ENCODE measurements around the gene BEST4. TPM values are rescaled to one million over a fixed set of nuclear protein-coding genes. Genes with fewer than 3 reads are reported as not detected.

BEST4 gene
- total and polyA plus RNA-seq, 2 of the 13 experiments (the other 11 are each of a cell fraction or from before 2014, with no cell fraction given): 0.77 to 1.4 TPM

DNA sequence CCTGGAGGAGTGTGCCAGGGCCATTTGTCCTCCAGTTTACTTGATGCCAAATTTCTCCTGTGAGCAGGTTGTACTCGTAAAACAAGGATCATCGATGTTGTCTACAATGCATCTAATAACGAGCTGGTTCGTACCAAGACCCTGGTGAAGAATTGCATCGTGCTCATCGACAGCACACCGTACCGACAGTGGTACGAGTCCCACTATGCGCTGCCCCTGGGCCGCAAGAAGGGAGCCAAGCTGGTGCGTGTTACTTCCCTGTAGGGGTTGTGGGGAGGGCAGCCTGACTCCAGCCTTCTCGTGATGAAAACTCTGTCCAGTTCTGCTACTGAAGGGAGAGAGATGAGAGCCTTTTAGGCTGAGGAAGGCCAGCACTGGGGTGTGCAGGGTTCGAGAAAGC, 10.4 kb downstream of the BEST4 start:
- Histone ChIP-seq H3K27ac (ENCODE audit: extremely low read length, insufficient read depth, low read length) (peak overlapping the region; percentile 81), H3K36me3 (replicated peaks in 1 of 2; ENCODE audit: control insufficient read depth in 1 of 2, insufficient read depth in 2 of 2, low read length in 2 of 2) (peaks cover 12 to 24% of the 10 kb centered on the region in 2 experiments), H3K9me3 (ENCODE audit: low read length) (no peaks in the 10 kb centered on the region), H4K20me1 (ENCODE audit: insufficient read depth, low read length) (peaks cover 36% of the 10 kb centered on the region), H3K79me2 (ENCODE audit: insufficient read depth, low read length) (peaks cover 35% of the 10 kb centered on the region), H3K4me2 (ENCODE audit: low read depth, low read length) (peak overlapping the region; percentile 95), H3K9ac (ENCODE audit: insufficient read depth, low read depth, low read length) (peak overlapping the region; percentile 91), H3K27me3 (ENCODE audit: control insufficient read depth in 1 of 2, insufficient read depth in 2 of 2, low read length in 2 of 2) (no peaks in the 10 kb centered on the region; a peak in 1 of 5 replicates), H2AFZ (ENCODE audit: low read length) (no peak overlapping the region), H3K4me1 (ENCODE audit: insufficient read depth, low read length) (peaks cover 30% of the 10 kb centered on the region), H3K4me3 (replicated peaks in 1 of 3; ENCODE audit: insufficient read depth in 1 of 3, low read depth in 2 of 3, low read length in 3 of 3) (peak overlapping the region; percentile 84 to 97 (median 96); a peak in 4 of 6 replicates)
- in situ Hi-C loops (cut with HindIII; ENCODE audit: extremely low pct_ligation_motif_present, low pct_unique_long_range_greater_than_20kb): no loop called here
- 93% methylated on average over 13 of the region's 14 CpGs for WGBS (ENCODE audit: low lambda C conversion rate)
- BruUV-seq (replicated peaks): no TSS peak
- TF ChIP-seq ZNF101 (CRISPR knock-in tag; IDR thresholded peaks at IDR 0.05; ENCODE audit: borderline replicate concordance, low read depth): no peak
- TF ChIP-seq, protein P1, sequence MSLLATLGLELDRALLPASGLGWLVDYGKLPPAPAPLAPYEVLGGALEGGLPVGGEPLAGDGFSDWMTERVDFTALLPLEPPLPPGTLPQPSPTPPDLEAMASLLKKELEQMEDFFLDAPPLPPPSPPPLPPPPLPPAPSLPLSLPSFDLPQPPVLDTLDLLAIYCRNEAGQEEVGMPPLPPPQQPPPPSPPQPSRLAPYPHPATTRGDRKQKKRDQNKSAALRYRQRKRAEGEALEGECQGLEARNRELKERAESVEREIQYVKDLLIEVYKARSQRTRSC (CRISPR knock-in tag; IDR thresholded peaks at IDR 0.05; ENCODE audit: low read depth): no peak
- TF ChIP-seq CENPT (CRISPR knock-in tag; IDR thresholded peaks at IDR 0.05; ENCODE audit: low read depth): no peak
- TF ChIP-seq, protein P2, sequence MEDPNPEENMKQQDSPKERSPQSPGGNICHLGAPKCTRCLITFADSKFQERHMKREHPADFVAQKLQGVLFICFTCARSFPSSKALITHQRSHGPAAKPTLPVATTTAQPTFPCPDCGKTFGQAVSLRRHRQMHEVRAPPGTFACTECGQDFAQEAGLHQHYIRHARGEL (CRISPR knock-in tag; IDR thresholded peaks at IDR 0.05): no peak
- TF ChIP-seq, protein P3, sequence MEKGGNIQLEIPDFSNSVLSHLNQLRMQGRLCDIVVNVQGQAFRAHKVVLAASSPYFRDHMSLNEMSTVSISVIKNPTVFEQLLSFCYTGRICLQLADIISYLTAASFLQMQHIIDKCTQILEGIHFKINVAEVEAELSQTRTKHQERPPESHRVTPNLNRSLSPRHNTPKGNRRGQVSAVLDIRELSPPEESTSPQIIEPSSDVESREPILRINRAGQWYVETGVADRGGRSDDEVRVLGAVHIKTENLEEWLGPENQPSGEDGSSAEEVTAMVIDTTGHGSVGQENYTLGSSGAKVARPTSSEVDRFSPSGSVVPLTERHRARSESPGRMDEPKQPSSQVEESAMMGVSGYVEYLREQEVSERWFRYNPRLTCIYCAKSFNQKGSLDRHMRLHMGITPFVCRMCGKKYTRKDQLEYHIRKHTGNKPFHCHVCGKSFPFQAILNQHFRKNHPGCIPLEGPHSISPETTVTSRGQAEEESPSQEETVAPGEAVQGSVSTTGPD (CRISPR knock-in tag; IDR thresholded peaks at IDR 0.05): no peak
- TF ChIP-seq PRPF4 (IDR thresholded peaks at IDR 0.05; ENCODE audit: low read depth, low read length, poor library complexity, severe bottlenecking): peak; percentile 30
- TF ChIP-seq ZIK1 (CRISPR knock-in tag; IDR thresholded peaks at IDR 0.05; ENCODE audit: borderline replicate concordance, low read depth): no peak
- TF ChIP-seq KDM3A (CRISPR knock-in tag; IDR thresholded peaks at IDR 0.05; ENCODE audit: low read depth): no peak
- 0 out of 2 replicates have a peak, but pooled peaks have one; percentile 15 for TF ChIP-seq MTA1 (CRISPR knock-in tag; IDR thresholded peaks at IDR 0.05; ENCODE audit: borderline replicate concordance)
- TF ChIP-seq POLR2AphosphoS5 (IDR thresholded peaks at IDR 0.05; ENCODE audit: low read depth, low read length): 0 out of 2 replicates have a peak, but pooled peaks have one; percentile 25
- ATAC-seq (no peak), FAIRE-seq (no peak), DNase-seq (ENCODE audit: low spot score) (no peak)
- ChIA-PET POLR2A (interaction anchor here (0.9 to 4.0 kb wide), 6 partner anchors 11 to 47 kb away, joined by 3 to 21 read pairs (median 6); partner anchors contain the start of genes BTBD19, DYNLT4, PLK3 and RNU5D-1), CTCF (ENCODE audit: low intra/inter-chr PET ratio, low total read pairs) (no interaction called here)
- intact Hi-C loops (cut with micrococcal nuclease; ENCODE audit: unreplicated experiment): no loop called here

Data from HepG2 (cell line).